ENCODE measurements around the gene UTS2R. TPM values are rescaled to one million over a fixed set of nuclear protein-coding genes. Genes with fewer than 3 reads are reported as not detected.

The UTS2R gene
- total and polyA plus RNA-seq, 3 donors from 2014 or later: 0.32 to 28.1 (median 3.8) TPM

GRCh38 chr17:82400206-82400605 lies 28.6 kb downstream of the UTS2R start:
- H3K9me3 ChIP-seq: no peaks in the 10 kb centered on the region
- H3K4me1 ChIP-seq: no peaks in the 10 kb centered on the region
- TF ChIP-seq, protein P1, sequence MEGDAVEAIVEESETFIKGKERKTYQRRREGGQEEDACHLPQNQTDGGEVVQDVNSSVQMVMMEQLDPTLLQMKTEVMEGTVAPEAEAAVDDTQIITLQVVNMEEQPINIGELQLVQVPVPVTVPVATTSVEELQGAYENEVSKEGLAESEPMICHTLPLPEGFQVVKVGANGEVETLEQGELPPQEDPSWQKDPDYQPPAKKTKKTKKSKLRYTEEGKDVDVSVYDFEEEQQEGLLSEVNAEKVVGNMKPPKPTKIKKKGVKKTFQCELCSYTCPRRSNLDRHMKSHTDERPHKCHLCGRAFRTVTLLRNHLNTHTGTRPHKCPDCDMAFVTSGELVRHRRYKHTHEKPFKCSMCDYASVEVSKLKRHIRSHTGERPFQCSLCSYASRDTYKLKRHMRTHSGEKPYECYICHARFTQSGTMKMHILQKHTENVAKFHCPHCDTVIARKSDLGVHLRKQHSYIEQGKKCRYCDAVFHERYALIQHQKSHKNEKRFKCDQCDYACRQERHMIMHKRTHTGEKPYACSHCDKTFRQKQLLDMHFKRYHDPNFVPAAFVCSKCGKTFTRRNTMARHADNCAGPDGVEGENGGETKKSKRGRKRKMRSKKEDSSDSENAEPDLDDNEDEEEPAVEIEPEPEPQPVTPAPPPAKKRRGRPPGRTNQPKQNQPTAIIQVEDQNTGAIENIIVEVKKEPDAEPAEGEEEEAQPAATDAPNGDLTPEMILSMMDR (IDR thresholded peaks at IDR 0.05): no peak
- TF ChIP-seq POLR2A (IDR thresholded peaks at IDR 0.05): no peak
- H3K27ac ChIP-seq: no peak overlapping the region
- H3K4me3 ChIP-seq: no peak overlapping the region
- DNase-seq: no peak
- intact Hi-C loops (cut with DNase I; ENCODE audit: low total_unique reads): no loop called here
- H3K36me3 ChIP-seq (ENCODE audit: low read depth, missing control alignments): no peaks in the 10 kb centered on the region
- no peaks in the 10 kb centered on the region for H3K27me3 ChIP-seq
- 84 to 93% methylated on average over 6 to 7 of the region's 7 CpGs for WGBS, 2 donors

DNA sequence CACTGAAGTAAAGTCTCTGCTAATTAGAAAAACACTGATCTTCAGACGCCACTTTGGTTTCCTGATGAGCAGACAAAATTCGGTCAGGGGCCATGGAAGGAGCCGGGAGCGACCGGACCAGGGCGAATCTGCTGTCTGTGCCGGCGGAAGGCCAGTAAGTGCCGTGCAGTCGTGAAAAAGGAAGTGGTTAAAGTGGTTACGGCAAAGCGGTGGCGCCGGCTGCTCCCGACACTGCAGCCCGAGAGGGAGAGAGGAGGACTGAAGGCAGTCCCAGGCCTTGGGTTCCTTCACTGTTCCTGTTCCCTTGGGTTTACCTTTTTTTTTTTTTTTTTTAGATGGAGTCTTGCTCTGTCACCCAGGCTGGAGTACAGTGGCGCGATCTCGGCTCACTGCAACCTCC lies 29.3 kb downstream of the UTS2R start:
- H3K9me3 ChIP-seq: no peaks in the 10 kb centered on the region
- intact Hi-C loops (cut with DNase I; ENCODE audit: low total_unique reads): no loop called here
- H3K27ac ChIP-seq: no peak overlapping the region
- no peaks in the 10 kb centered on the region for H3K36me3 ChIP-seq (ENCODE audit: low read depth, missing control alignments)
- WGBS, 2 donors: 86 to 92% methylated on average over 19 of the region's 19 CpGs
- H3K4me3 ChIP-seq: no peak overlapping the region
- DNase-seq: no peak
- TF ChIP-seq, protein P1 (IDR thresholded peaks at IDR 0.05): no peak
- TF ChIP-seq POLR2A (IDR thresholded peaks at IDR 0.05): no peak
- no peaks in the 10 kb centered on the region for H3K27me3 ChIP-seq
- no peaks in the 10 kb centered on the region for H3K4me1 ChIP-seq

GRCh38 chr17:82402865-82403264 lies 31.3 kb downstream of the UTS2R start:
- Histone ChIP-seq H3K27ac (no peak overlapping the region), H3K36me3 (ENCODE audit: low read depth, missing control alignments) (no peaks in the 10 kb centered on the region), H3K27me3 (no peaks in the 10 kb centered on the region), H3K4me1 (no peaks in the 10 kb centered on the region), H3K4me3 (no peak overlapping the region), H3K9me3 (no peaks in the 10 kb centered on the region)
- no peak for DNase-seq
- intact Hi-C loops (cut with DNase I; ENCODE audit: low total_unique reads): no loop called here
- WGBS, 2 donors: 85 to 90% methylated on average over 7 of the region's 7 CpGs
- TF ChIP-seq, protein P1 (IDR thresholded peaks at IDR 0.05): no peak
- no peak for TF ChIP-seq POLR2A (IDR thresholded peaks at IDR 0.05)

GRCh38 chr17:82403662-82404660 lies 32.4 kb downstream of the UTS2R start:
- Histone ChIP-seq H3K4me3 (peak overlapping the region in 1 of 2 donors; percentile 17), H3K36me3 (ENCODE audit: low read depth, missing control alignments) (no peaks in the 10 kb centered on the region), H3K27ac (no peak overlapping the region), H3K27me3 (no peaks in the 10 kb centered on the region), H3K4me1 (no peaks in the 10 kb centered on the region), H3K9me3 (no peaks in the 10 kb centered on the region)
- TF ChIP-seq, protein P1 (IDR thresholded peaks at IDR 0.05): no peak
- no peak for TF ChIP-seq POLR2A (IDR thresholded peaks at IDR 0.05)
- 80 to 91% methylated on average over 29 to 67 of the region's 67 CpGs for WGBS, 2 donors
- intact Hi-C loops (cut with DNase I; ENCODE audit: low total_unique reads): no loop called here
- no peak for DNase-seq
